Measurements from ENCODE around the gene MYH10.

- TF ChIP-seq PPARA (CRISPR knock-in tag; IDR thresholded peaks at IDR 0.05; ENCODE audit: borderline replicate concordance) (no peak), GLIS3 (CRISPR knock-in tag; IDR thresholded peaks at IDR 0.05) (no peak), ARNTL (CRISPR knock-in tag; IDR thresholded peaks at IDR 0.05; ENCODE audit: borderline replicate concordance, low read depth) (no peak), POU6F1 (CRISPR knock-in tag; IDR thresholded peaks at IDR 0.05; ENCODE audit: borderline replicate concordance, low read depth) (no peak), ZFP30 (CRISPR knock-in tag; IDR thresholded peaks at IDR 0.05) (no peak), CREB5 (CRISPR knock-in tag; IDR thresholded peaks at IDR 0.05; ENCODE audit: low read depth) (no peak), SNAI2 (CRISPR knock-in tag; IDR thresholded peaks at IDR 0.05) (no peak), ZNF8 (CRISPR knock-in tag; IDR thresholded peaks at IDR 0.05) (no peak), TCF4 (CRISPR knock-in tag; IDR thresholded peaks at IDR 0.05; ENCODE audit: borderline replicate concordance) (no peak)
Observed at GRCh38 chr17:8608001-8608400, 22.5 kb downstream of the MYH10 start.
